ENCODE measurements around the gene LRTM2. TPM values are rescaled to one million over a fixed set of nuclear protein-coding genes. Genes with fewer than 3 reads are reported as not detected.

LRTM2 gene
- total RNA-seq, 4 donors from 2014 or later, result not detected

DNA sequence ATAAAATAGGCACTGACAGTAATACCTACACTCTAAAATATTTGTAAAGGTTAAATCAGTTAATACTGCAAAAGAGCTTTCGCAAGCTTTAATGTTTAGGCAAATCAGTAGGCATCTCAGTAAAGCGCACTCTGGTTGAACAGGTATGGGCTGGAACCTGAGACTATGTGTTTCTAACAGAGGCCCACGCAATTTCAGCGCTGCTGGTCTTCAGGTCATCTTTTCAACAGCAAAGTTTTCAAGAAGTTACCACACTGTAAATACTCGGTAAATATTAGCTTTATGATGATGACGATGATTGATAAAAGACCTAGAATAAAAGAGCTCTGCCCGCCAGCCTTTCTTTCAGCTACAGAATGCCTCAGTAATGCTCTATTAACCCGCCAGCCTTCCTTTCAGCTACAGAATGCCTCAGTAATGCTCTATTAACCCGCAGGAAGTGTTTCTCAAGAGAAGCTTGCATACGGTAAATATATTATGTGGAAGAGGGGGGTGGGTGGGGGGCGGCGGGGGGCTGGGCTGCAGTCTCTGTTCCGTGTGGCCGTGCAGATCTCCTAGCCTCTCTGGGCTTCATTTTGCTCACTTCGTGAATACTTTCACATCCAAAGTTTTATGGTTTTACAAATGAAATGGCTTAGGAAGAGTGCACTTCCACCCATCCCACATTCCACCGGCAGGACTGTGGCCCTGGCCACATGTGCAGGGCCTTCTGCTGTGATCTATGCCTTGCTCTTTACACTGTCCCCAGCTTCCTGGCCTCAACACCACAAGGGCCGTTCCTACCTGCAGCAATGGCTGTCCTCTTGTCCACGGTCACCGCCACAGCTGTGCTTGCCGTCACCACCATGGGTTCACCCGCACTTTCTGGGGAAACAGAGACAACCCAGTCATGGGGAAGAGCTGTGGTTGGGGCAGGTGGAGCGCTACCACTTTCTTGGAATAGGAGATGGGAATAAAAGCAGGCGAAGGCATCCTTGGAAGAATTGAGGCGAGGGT lies 19.9 kb downstream of the LRTM2 start:
- no peak for DNase-seq
- H3K9me3 ChIP-seq, result no peaks in the 10 kb centered on the region
- H3K27me3 ChIP-seq, result no peaks in the 10 kb centered on the region
- H3K4me3 ChIP-seq (replicated peaks in 1 of 3), result no peak overlapping the region
- no peak overlapping the region for H3K27ac ChIP-seq
- no peaks in the 10 kb centered on the region for H3K36me3 ChIP-seq
- intact Hi-C loops (cut with DNase I), result no loop called here
- WGBS, 2 donors, result 57 to 61% methylated on average over 24 of the region's 24 CpGs
- no peaks in the 10 kb centered on the region for H3K4me1 ChIP-seq
- no peak for TF ChIP-seq POLR2A (IDR thresholded peaks at IDR 0.05)
- TF ChIP-seq, protein P1, sequence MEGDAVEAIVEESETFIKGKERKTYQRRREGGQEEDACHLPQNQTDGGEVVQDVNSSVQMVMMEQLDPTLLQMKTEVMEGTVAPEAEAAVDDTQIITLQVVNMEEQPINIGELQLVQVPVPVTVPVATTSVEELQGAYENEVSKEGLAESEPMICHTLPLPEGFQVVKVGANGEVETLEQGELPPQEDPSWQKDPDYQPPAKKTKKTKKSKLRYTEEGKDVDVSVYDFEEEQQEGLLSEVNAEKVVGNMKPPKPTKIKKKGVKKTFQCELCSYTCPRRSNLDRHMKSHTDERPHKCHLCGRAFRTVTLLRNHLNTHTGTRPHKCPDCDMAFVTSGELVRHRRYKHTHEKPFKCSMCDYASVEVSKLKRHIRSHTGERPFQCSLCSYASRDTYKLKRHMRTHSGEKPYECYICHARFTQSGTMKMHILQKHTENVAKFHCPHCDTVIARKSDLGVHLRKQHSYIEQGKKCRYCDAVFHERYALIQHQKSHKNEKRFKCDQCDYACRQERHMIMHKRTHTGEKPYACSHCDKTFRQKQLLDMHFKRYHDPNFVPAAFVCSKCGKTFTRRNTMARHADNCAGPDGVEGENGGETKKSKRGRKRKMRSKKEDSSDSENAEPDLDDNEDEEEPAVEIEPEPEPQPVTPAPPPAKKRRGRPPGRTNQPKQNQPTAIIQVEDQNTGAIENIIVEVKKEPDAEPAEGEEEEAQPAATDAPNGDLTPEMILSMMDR (IDR thresholded peaks at IDR 0.05), result no peak

DNA sequence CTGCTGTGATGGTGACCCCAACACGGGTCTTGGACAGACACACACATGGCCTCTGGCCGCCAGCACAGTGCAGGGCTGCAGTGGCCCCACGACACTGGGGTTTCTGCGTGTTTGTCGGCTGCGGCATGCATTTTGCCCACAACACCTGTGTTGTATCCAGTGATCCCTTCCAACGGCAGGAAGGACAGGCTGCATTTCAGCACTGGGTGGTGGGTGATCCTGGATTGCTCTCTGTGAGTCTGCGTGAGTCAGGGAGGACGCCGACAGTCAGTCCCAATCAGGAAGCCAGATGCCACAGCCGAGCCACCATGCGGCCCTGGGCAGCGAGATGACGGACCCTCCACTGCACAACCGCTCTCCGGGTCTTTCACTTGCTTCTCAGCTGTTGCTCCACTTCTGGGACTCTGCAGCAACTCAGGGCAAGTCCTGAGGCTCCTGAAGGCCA lies 20.6 kb downstream of the LRTM2 start:
- H3K4me3 ChIP-seq (replicated peaks in 1 of 3), result no peak overlapping the region
- intact Hi-C loops (cut with DNase I), result no loop called here
- TF ChIP-seq, protein P1 (IDR thresholded peaks at IDR 0.05), result no peak
- TF ChIP-seq POLR2A (IDR thresholded peaks at IDR 0.05), result no peak
- H3K27me3 ChIP-seq, result no peaks in the 10 kb centered on the region
- H3K9me3 ChIP-seq, result no peaks in the 10 kb centered on the region
- DNase-seq, result no peak
- H3K27ac ChIP-seq, result no peak overlapping the region
- no peaks in the 10 kb centered on the region for H3K4me1 ChIP-seq
- WGBS, 2 donors, result 88 to 92% methylated on average over 9 to 15 of the region's 16 CpGs
- H3K36me3 ChIP-seq, result no peaks in the 10 kb centered on the region

- Histone ChIP-seq H3K4me1 (no peaks in the 10 kb centered on the region), H3K36me3 (no peaks in the 10 kb centered on the region), H3K9me3 (no peaks in the 10 kb centered on the region), H3K4me3 (replicated peaks in 1 of 3) (no peak overlapping the region), H3K27me3 (no peaks in the 10 kb centered on the region), H3K27ac (no peak overlapping the region)
- intact Hi-C loops (cut with DNase I), result no loop called here
- WGBS, 2 donors, result 87 to 93% methylated on average over 13 of the region's 13 CpGs
- DNase-seq, result no peak
- no peak for TF ChIP-seq POLR2A (IDR thresholded peaks at IDR 0.05)
- TF ChIP-seq, protein P1 (IDR thresholded peaks at IDR 0.05), result no peak
Observed at GRCh38 chr12:1841586-1842182, 21.3 kb downstream of the LRTM2 start.

DNA sequence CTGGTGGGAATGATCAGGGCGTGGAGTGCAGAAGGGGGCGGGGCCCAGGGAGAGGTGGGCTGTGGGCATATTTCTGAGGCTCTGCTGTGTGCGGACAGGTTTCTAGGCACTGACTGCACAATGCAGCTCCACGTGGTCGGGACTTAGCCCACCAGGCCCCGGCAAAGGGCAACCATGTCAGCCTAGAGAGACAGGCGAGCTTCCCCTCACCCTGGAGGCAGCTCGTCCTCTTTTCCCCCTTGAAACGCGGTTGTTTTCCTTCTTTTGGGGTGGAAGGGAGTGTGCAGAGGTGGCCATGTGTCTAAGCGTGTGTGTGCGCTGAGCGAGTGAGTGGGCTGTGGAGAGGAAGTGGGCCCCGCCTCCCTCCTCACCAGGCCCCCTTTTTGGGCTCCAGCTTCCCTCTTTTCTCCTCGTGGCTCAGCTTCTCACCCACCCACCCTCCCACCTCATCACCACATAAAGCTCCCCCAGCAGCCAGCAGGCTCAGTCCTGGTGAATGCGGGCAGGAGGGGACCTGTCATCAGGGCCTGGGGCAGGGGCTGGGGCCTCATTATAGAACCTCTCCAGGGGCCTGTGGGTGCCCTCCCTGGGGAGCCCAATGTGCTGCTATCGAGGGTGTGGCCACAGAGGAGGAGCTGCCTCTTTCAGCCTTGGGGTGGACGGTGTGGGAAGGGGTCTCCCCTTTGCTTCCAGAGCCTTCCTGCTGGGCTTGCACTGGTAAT lies 22.0 kb downstream of the LRTM2 start:
- intact Hi-C loops (cut with DNase I), result no loop called here
- Histone ChIP-seq H3K27ac (no peak overlapping the region), H3K4me1 (no peaks in the 10 kb centered on the region), H3K4me3 (replicated peaks in 1 of 3) (no peak overlapping the region), H3K36me3 (no peaks in the 10 kb centered on the region), H3K27me3 (no peaks in the 10 kb centered on the region), H3K9me3 (no peaks in the 10 kb centered on the region)
- no peak for DNase-seq
- TF ChIP-seq POLR2A (IDR thresholded peaks at IDR 0.05), result no peak
- TF ChIP-seq, protein P1 (IDR thresholded peaks at IDR 0.05), result no peak
- WGBS, 2 donors, result 80 to 82% methylated on average over 17 to 18 of the region's 18 CpGs
